SW 1271 (cell line): ENCODE data around the gene PDE1A.
"Not testable (repeated sequence)": the region's sequence is repeated elsewhere in the genome, so short reads cannot be mapped to it uniquely, and the experiment has no call there.

Source experiments
- DNase-seq, 2 experiments: peaks; one replicate each; lab custom pipeline; 2025; lab: John Stamatoyannopoulos, UW

Gene PDE1A

GRCh38 chr2:182358601-182359000 is 68.2 kb downstream of the PDE1A start:
- DNase-seq = no peak

GRCh38 chr2:182355815-182356214 is 71.0 kb downstream of the PDE1A start:
- no peak for DNase-seq

- no peak for DNase-seq
Observed at GRCh38 chr2:182351427-182351826, 75.4 kb downstream of the PDE1A start.

- DNase-seq = no peak
Observed at GRCh38 chr2:182349268-182349667, 77.6 kb downstream of the PDE1A start.

- DNase-seq = no peak
Observed at GRCh38 chr2:182345384-182345783, 81.5 kb downstream of the PDE1A start.

- DNase-seq = no peak
Observed at GRCh38 chr2:182330451-182331305, 96.2 kb downstream of the PDE1A start.

GRCh38 chr2:182324665-182325064 is 102.2 kb downstream of the PDE1A start:
- no peak for DNase-seq

GRCh38 chr2:182321096-182321495 is 105.7 kb downstream of the PDE1A start:
- no peak for DNase-seq

GRCh38 chr2:182319556-182320505 is 107.0 kb downstream of the PDE1A start:
- DNase-seq = no peak

GRCh38 chr2:182318466-182319220 is 108.2 kb downstream of the PDE1A start:
- no peak for DNase-seq

GRCh38 chr2:182316950-182317349 is 109.9 kb downstream of the PDE1A start:
- DNase-seq = no peak

GRCh38 chr2:182302972-182303371 is 123.9 kb downstream of the PDE1A start:
- no peak for DNase-seq

GRCh38 chr2:182302174-182302573 is 124.7 kb downstream of the PDE1A start:
- no peak for DNase-seq

GRCh38 chr2:182301093-182301492 is 125.7 kb downstream of the PDE1A start:
- peak in 1 of 2 experiments; percentile 4 for DNase-seq

- no peak for DNase-seq
Observed at GRCh38 chr2:182300608-182301007, 126.2 kb downstream of the PDE1A start.

- no peak for DNase-seq
Observed at GRCh38 chr2:182299632-182300031, 127.2 kb downstream of the PDE1A start.

- no peak for DNase-seq
Observed at GRCh38 chr2:182298456-182298855, 128.4 kb downstream of the PDE1A start.

- DNase-seq = no peak
Observed at GRCh38 chr2:182291296-182291695, 135.5 kb downstream of the PDE1A start.

- DNase-seq = peak in 1 of 2 experiments; percentile 10
Observed at GRCh38 chr2:182283512-182283911, 143.3 kb downstream of the PDE1A start.

GRCh38 chr2:182281276-182281675 is 145.6 kb downstream of the PDE1A start:
- no peak for DNase-seq

- no peak for DNase-seq
Observed at GRCh38 chr2:182280118-182280517, 146.7 kb downstream of the PDE1A start.

GRCh38 chr2:182276662-182277061 is 150.2 kb downstream of the PDE1A start:
- DNase-seq = not testable (repeated sequence)
